ENCODE measurements around the gene PDK2.

PDK2 gene

GRCh38 chr17:50071692-50072091, 23.5 kb upstream of the PDK2 start:
- no peaks in the 10 kb centered on the region for H3K36me3 ChIP-seq (ENCODE audit: low read length)
- H3K27ac ChIP-seq (ENCODE audit: low read depth, low read length), result no peak overlapping the region
- H3K79me2 ChIP-seq (ENCODE audit: insufficient read depth, low read length), result no peaks in the 10 kb centered on the region
- no peaks in the 10 kb centered on the region for H4K20me1 ChIP-seq (ENCODE audit: low read depth, low read length)
- no peaks in the 10 kb centered on the region for H3F3A ChIP-seq (ENCODE audit: insufficient read depth)
- no peak for TF ChIP-seq EZH2phosphoT487 (conservative IDR thresholded peaks at IDR 0.05; ENCODE audit: low read length)
- TF ChIP-seq, protein P1, sequence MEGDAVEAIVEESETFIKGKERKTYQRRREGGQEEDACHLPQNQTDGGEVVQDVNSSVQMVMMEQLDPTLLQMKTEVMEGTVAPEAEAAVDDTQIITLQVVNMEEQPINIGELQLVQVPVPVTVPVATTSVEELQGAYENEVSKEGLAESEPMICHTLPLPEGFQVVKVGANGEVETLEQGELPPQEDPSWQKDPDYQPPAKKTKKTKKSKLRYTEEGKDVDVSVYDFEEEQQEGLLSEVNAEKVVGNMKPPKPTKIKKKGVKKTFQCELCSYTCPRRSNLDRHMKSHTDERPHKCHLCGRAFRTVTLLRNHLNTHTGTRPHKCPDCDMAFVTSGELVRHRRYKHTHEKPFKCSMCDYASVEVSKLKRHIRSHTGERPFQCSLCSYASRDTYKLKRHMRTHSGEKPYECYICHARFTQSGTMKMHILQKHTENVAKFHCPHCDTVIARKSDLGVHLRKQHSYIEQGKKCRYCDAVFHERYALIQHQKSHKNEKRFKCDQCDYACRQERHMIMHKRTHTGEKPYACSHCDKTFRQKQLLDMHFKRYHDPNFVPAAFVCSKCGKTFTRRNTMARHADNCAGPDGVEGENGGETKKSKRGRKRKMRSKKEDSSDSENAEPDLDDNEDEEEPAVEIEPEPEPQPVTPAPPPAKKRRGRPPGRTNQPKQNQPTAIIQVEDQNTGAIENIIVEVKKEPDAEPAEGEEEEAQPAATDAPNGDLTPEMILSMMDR (IDR thresholded peaks at IDR 0.05; ENCODE audit: insufficient read depth, low read length, poor library complexity, severe bottlenecking), result no peak
- H3K27me3 ChIP-seq (ENCODE audit: low read length), result no peaks in the 10 kb centered on the region
- H3K9me3 ChIP-seq (ENCODE audit: insufficient read depth, low read length), result no peaks in the 10 kb centered on the region
- H2AFZ ChIP-seq (ENCODE audit: low read depth, low read length, severe bottlenecking), result no peak overlapping the region
- H3K4me2 ChIP-seq (ENCODE audit: low read depth, low read length, poor library complexity, severe bottlenecking), result no peak overlapping the region
- no peak overlapping the region for H3K4me3 ChIP-seq (ENCODE audit: insufficient read depth, low read length, poor library complexity, severe bottlenecking)
- H3K9ac ChIP-seq (ENCODE audit: low read length), result no peak overlapping the region
- H3K9me2 ChIP-seq (replicated peaks; ENCODE audit: insufficient read depth, low read length), result no peaks in the 10 kb centered on the region

DNA sequence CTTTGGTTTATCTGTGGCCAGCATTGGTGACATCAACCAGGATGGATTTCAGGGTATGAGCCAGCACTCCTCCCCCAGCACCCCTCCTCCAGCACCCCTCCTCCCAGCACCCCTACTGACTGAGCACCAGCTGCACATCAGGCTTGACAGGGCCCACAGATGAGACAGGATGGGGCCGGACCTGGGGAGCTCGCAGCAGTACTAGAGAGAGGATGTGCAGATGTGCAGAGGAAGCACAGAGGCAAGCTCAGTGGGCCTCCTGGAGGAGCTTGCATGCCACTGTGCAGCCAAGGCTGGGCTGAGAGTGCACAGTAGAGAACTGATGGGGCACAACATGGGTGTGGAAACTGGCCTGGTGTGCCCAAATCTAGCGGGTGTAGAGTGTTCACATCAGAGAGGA, 23.0 kb upstream of the PDK2 start:
- H3K4me2 ChIP-seq (ENCODE audit: low read depth, low read length, poor library complexity, severe bottlenecking), result no peak overlapping the region
- no peaks in the 10 kb centered on the region for H3F3A ChIP-seq (ENCODE audit: insufficient read depth)
- TF ChIP-seq, protein P1 (IDR thresholded peaks at IDR 0.05; ENCODE audit: insufficient read depth, low read length, poor library complexity, severe bottlenecking), result no peak
- TF ChIP-seq EZH2phosphoT487 (conservative IDR thresholded peaks at IDR 0.05; ENCODE audit: low read length), result no peak
- H3K4me3 ChIP-seq (ENCODE audit: insufficient read depth, low read length, poor library complexity, severe bottlenecking), result no peak overlapping the region
- H3K36me3 ChIP-seq (ENCODE audit: low read length), result no peaks in the 10 kb centered on the region
- H3K27me3 ChIP-seq (ENCODE audit: low read length), result no peaks in the 10 kb centered on the region
- no peaks in the 10 kb centered on the region for H3K79me2 ChIP-seq (ENCODE audit: insufficient read depth, low read length)
- H3K27ac ChIP-seq (ENCODE audit: low read depth, low read length), result no peak overlapping the region
- H3K9me2 ChIP-seq (replicated peaks; ENCODE audit: insufficient read depth, low read length), result no peaks in the 10 kb centered on the region
- no peak overlapping the region for H2AFZ ChIP-seq (ENCODE audit: low read depth, low read length, severe bottlenecking)
- no peaks in the 10 kb centered on the region for H4K20me1 ChIP-seq (ENCODE audit: low read depth, low read length)
- H3K9me3 ChIP-seq (ENCODE audit: insufficient read depth, low read length), result no peaks in the 10 kb centered on the region
- no peak overlapping the region for H3K9ac ChIP-seq (ENCODE audit: low read length)

DNA sequence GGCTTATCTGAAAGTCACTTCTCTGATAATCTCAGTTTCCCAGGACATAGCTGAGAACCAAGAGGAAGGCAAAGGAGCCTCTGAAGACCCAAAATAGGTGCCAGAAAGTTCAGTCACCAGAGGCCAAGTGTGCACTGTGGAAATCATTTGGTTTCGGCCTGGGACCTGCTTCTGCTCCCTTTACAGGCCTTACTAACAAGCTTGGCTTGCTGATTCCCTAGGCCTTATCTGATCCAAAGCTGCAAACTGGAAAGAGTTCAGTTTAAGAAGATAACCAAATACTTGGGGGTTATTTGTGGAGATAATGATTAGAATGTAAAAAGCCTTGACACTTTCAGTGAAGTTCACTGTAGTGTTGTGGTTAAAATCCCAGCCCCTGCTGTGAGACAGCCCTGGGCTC, 22.2 kb upstream of the PDK2 start:
- Histone ChIP-seq H3K79me2 (ENCODE audit: insufficient read depth, low read length) (no peaks in the 10 kb centered on the region), H3K4me2 (ENCODE audit: low read depth, low read length, poor library complexity, severe bottlenecking) (no peak overlapping the region), H3K9me2 (replicated peaks; ENCODE audit: insufficient read depth, low read length) (no peaks in the 10 kb centered on the region), H3K4me3 (ENCODE audit: insufficient read depth, low read length, poor library complexity, severe bottlenecking) (no peak overlapping the region), H3K27me3 (ENCODE audit: low read length) (no peaks in the 10 kb centered on the region), H3K36me3 (ENCODE audit: low read length) (no peaks in the 10 kb centered on the region), H4K20me1 (ENCODE audit: low read depth, low read length) (no peaks in the 10 kb centered on the region), H3K27ac (ENCODE audit: low read depth, low read length) (no peak overlapping the region), H2AFZ (ENCODE audit: low read depth, low read length, severe bottlenecking) (no peak overlapping the region), H3K9ac (ENCODE audit: low read length) (no peak overlapping the region), H3F3A (ENCODE audit: insufficient read depth) (no peaks in the 10 kb centered on the region), H3K9me3 (ENCODE audit: insufficient read depth, low read length) (no peaks in the 10 kb centered on the region)
- TF ChIP-seq, protein P1 (IDR thresholded peaks at IDR 0.05; ENCODE audit: insufficient read depth, low read length, poor library complexity, severe bottlenecking), result no peak
- no peak for TF ChIP-seq EZH2phosphoT487 (conservative IDR thresholded peaks at IDR 0.05; ENCODE audit: low read length)
